HG02642 (cell line): ENCODE measurements around the gene CYP4A11.
"Not testable (repeated sequence)": the region's sequence is repeated elsewhere in the genome, so short reads cannot be mapped to it uniquely, and the experiment has no call there.

Experiments
- ATAC-seq: cut with Tn5 transposase; IDR thresholded peaks from one replicate; pipeline ENCODE4 v1.9.1; 2021; ENCODE audit warnings: mild to moderate bottlenecking; ENCODE audit not compliant: unreplicated experiment, poor library complexity

Gene CYP4A11

GRCh38 chr1:46927249-46927835 is 13.9 kb downstream of the CYP4A11 start:
- ATAC-seq: no peak

GRCh38 chr1:46910790-46911189 is 30.5 kb downstream of the CYP4A11 start:
- ATAC-seq: no peak

GRCh38 chr1:46903481-46903880 is 37.8 kb downstream of the CYP4A11 start:
- no peak for ATAC-seq

GRCh38 chr1:46900401-46900800 is 40.9 kb downstream of the CYP4A11 start:
- no peak for ATAC-seq

- ATAC-seq: not testable (repeated sequence)
Measured at GRCh38 chr1:46881656-46882055, 59.6 kb downstream of the CYP4A11 start.
